GM15510 (cell line): ENCODE data around the gene PANK3.

Source experiments
- POLR2A ChIP-seq: IDR thresholded peaks from 3 replicates; pipeline ENCODE4 v1.6.1; 2011; ENCODE audit warnings: borderline replicate concordance; ENCODE audit not compliant: insufficient read length; ENCODE audit errors: extremely low read depth

Gene PANK3

GRCh38 chr5:168603746-168604145 lies 24.6 kb upstream of the PANK3 start:
- TF ChIP-seq POLR2A = no peak

GRCh38 chr5:168602517-168602916 lies 23.3 kb upstream of the PANK3 start:
- TF ChIP-seq POLR2A = no peak

- no peak for TF ChIP-seq POLR2A
Measured at GRCh38 chr5:168601972-168602371, 22.8 kb upstream of the PANK3 start.

GRCh38 chr5:168600409-168600808 lies 21.2 kb upstream of the PANK3 start:
- no peak for TF ChIP-seq POLR2A

GRCh38 chr5:168599826-168600225 lies 20.7 kb upstream of the PANK3 start:
- no peak for TF ChIP-seq POLR2A

GRCh38 chr5:168598639-168599038 lies 19.5 kb upstream of the PANK3 start:
- TF ChIP-seq POLR2A = no peak

- TF ChIP-seq POLR2A = no peak
Measured at GRCh38 chr5:168596927-168597326, 17.8 kb upstream of the PANK3 start.

- TF ChIP-seq POLR2A = no peak
Measured at GRCh38 chr5:168592014-168592368, 12.8 kb upstream of the PANK3 start.

GRCh38 chr5:168591302-168592013 lies 12.3 kb upstream of the PANK3 start:
- no peak for TF ChIP-seq POLR2A

GRCh38 chr5:168590666-168591065 lies 11.5 kb upstream of the PANK3 start:
- TF ChIP-seq POLR2A = no peak

GRCh38 chr5:168587987-168588386 lies 8.8 kb upstream of the PANK3 start:
- TF ChIP-seq POLR2A = no peak

- TF ChIP-seq POLR2A = no peak
Measured at GRCh38 chr5:168585119-168585856, 6.1 kb upstream of the PANK3 start.

- TF ChIP-seq POLR2A = no peak
Measured at GRCh38 chr5:168583742-168584482, 4.7 kb upstream of the PANK3 start.

GRCh38 chr5:168580227-168580508 lies 1.0 kb upstream of the PANK3 start:
- no peak for TF ChIP-seq POLR2A

- peak; percentile 94 for TF ChIP-seq POLR2A
Measured at GRCh38 chr5:168579488-168580226, 489 bp upstream of the PANK3 start.
